ENCODE data around the gene C1GALT1C1. TPM values are rescaled to one million over a fixed set of nuclear protein-coding genes. Genes with fewer than 3 reads are reported as not detected.

The C1GALT1C1 gene
- polyA plus RNA-seq, 3 donors, result 11.6 to 19.9 (median 15.6) TPM

- H3K27ac ChIP-seq (ENCODE audit: low read depth, low read length), result peak overlapping the region; percentile 28
- WGBS, 3 donors, result 0 to 33% (median 1%) methylated on average over 5 of the region's 5 CpGs
Observed at GRCh38 chrX:120604361-120604782, 25.5 kb downstream of the C1GALT1C1 start.

GRCh38 chrX:120603707-120604360 lies 26.0 kb downstream of the C1GALT1C1 start, which contains the start of gene MCTS1:
Gene MCTS1, plus strand, starts transcription at chrX:120604101. Its CDS starts 136 bp downstream, at chrX:120604237.
- WGBS, 3 donors, result 0 to 35% (median 0%) methylated on average over 27 to 31 of the region's 31 CpGs
- H3K27ac ChIP-seq (ENCODE audit: low read depth, low read length), result peak within 1 kb of the TSS; percentile 28

DNA sequence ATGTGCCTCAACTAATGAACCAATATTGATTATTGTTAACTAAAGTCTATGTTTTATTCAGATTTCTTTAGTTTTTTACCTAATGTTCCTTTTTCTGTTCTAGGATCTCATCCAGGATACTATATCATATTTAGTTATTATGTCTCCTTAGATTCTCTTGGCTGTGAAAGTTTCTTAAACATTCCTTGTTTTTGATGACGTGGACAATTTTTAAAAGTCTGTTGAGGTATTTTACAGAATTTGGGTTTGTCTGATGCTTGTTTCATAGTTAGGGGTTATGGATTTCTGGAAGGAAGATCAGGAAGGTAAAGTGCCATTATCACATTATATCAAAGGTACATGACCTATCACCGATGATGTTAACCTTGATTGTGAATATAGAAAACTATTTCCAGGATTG lies 44.2 kb downstream of the C1GALT1C1 start:
- WGBS, 3 donors, result 84 to 96% (median 95%) methylated on average over 2 of the region's 2 CpGs
- no peak overlapping the region for H3K27ac ChIP-seq (ENCODE audit: low read depth, low read length)

Other genes starting within 250 kb of the C1GALT1C1 start
- gene LAMP2, start 160.8 kb downstream of the C1GALT1C1 start, polyA plus RNA-seq, result 10 to 100 TPM; 30.5 to 52.3 (median 32.2) TPM
- 10 to 100 TPM; 10.2 to 24.2 (median 12.4) TPM for gene CUL4B, start 69.1 kb downstream of the C1GALT1C1 start, polyA plus RNA-seq
- 10 to 100 TPM; 29.7 to 53.9 (median 39.2) TPM for gene MCTS1, start 26.0 kb downstream of the C1GALT1C1 start, polyA plus RNA-seq
- not detected for gene CT47B1, start 245.8 kb upstream of the C1GALT1C1 start, polyA plus RNA-seq